ENCODE results near the gene SFMBT1. TPM values are rescaled to one million over a fixed set of nuclear protein-coding genes. Genes with fewer than 3 reads are reported as not detected.

The SFMBT1 gene
- total RNA-seq, 1 donor from 2014 or later = 19.7 TPM

DNA sequence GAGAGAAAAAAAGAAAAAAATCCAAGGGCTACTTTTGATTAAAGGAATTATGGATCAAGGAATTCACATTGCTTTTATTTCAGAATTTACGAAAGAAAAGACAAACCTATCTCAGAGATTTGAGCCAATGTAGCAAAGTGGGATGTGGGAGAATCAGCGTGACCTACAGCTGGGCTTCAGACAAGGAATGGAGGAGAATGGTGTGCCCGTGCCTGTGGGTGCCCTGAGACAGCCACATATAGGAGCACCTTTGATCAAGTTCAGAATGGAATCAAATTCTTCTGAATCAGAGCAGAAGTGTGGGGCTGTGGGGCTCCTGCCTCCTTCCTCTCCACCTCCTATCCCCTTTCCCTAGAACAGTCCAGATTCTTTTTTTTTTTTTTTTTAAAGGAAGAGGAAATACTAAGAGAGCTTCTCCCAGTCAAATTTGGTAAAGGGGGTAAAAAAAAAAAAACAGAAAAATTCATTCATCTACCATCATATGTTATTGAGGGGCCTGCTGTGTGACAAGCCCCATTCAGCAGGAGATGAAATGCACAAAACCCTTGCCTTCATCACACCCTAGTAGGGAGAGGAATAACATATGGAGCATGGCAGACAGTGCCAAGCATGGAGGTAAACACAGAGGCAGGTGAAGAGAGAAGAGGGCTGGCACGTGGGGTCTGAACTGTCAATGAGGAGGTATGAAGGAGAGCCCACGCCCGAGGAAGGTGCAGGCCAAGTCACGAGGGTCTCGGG, 186.0 kb downstream of the SFMBT1 start:
- no peaks in the 10 kb centered on the region for H3K9me3 Mint-ChIP-seq (ENCODE audit: low read depth)
- H3K36me3 Mint-ChIP-seq (ENCODE audit: insufficient read depth) = no peaks in the 10 kb centered on the region
- no peak overlapping the region for H3K27ac Mint-ChIP-seq
- TF ChIP-seq, protein P1, sequence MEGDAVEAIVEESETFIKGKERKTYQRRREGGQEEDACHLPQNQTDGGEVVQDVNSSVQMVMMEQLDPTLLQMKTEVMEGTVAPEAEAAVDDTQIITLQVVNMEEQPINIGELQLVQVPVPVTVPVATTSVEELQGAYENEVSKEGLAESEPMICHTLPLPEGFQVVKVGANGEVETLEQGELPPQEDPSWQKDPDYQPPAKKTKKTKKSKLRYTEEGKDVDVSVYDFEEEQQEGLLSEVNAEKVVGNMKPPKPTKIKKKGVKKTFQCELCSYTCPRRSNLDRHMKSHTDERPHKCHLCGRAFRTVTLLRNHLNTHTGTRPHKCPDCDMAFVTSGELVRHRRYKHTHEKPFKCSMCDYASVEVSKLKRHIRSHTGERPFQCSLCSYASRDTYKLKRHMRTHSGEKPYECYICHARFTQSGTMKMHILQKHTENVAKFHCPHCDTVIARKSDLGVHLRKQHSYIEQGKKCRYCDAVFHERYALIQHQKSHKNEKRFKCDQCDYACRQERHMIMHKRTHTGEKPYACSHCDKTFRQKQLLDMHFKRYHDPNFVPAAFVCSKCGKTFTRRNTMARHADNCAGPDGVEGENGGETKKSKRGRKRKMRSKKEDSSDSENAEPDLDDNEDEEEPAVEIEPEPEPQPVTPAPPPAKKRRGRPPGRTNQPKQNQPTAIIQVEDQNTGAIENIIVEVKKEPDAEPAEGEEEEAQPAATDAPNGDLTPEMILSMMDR (IDR thresholded peaks at IDR 0.05; ENCODE audit: unreplicated experiment) = no peak
- no peak for DNase-seq (ENCODE audit: low spot score, unreplicated experiment)
- no peak overlapping the region for H3K4me3 Mint-ChIP-seq (ENCODE audit: low read depth)
- no peaks in the 10 kb centered on the region for H3K4me1 Mint-ChIP-seq (ENCODE audit: low read depth)
- H3K27me3 Mint-ChIP-seq = no peaks in the 10 kb centered on the region

DNA sequence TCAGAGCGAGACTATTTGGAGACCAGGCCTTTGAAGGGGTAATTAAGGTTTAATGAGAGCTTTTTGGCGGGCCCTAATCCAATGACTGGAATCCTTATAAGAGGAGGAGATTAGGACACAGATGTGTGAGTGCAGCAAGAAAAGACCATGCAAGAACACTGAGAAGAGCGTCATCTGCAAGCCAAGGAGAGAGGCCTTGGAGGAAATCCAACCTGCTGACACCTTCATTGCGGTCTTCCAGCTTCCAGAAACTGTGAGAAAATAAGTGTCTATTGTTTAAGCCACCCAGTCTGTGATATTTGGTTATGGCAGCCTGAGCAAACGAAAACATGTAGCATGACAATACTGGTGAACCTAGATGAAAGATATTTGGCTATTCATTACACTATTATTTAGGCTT, 188.0 kb downstream of the SFMBT1 start:
- no peaks in the 10 kb centered on the region for H3K9me3 Mint-ChIP-seq (ENCODE audit: low read depth)
- H3K27ac Mint-ChIP-seq = no peak overlapping the region
- H3K4me1 Mint-ChIP-seq (ENCODE audit: low read depth) = no peaks in the 10 kb centered on the region
- no peaks in the 10 kb centered on the region for H3K36me3 Mint-ChIP-seq (ENCODE audit: insufficient read depth)
- H3K27me3 Mint-ChIP-seq = no peaks in the 10 kb centered on the region
- TF ChIP-seq, protein P1 (IDR thresholded peaks at IDR 0.05; ENCODE audit: unreplicated experiment) = no peak
- H3K4me3 Mint-ChIP-seq (ENCODE audit: low read depth) = no peak overlapping the region
- no peak for DNase-seq (ENCODE audit: low spot score, unreplicated experiment)

DNA sequence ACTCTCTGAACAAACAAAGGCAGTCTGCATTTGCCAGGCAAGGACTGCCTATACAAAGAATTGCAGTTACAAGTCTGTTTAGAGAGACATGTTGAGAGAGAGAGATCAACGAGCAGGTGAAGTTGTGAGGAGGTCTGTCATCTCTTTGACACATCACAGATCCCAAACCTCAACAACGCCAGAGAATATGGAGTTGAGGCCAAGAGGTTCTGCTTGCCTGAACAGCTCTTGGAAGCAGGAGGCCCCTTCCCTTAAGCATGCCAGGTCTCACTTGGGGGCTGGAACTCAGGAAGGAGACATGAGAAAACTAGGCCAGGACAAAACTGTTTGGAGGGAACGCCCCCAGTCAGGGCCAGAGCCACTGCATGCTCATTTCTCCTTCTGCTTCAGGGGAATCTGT, 188.7 kb downstream of the SFMBT1 start:
- no peaks in the 10 kb centered on the region for H3K36me3 Mint-ChIP-seq (ENCODE audit: insufficient read depth)
- no peaks in the 10 kb centered on the region for H3K9me3 Mint-ChIP-seq (ENCODE audit: low read depth)
- DNase-seq (ENCODE audit: low spot score, unreplicated experiment) = no peak
- TF ChIP-seq, protein P1 (IDR thresholded peaks at IDR 0.05; ENCODE audit: unreplicated experiment) = no peak
- H3K4me1 Mint-ChIP-seq (ENCODE audit: low read depth) = no peaks in the 10 kb centered on the region
- no peaks in the 10 kb centered on the region for H3K27me3 Mint-ChIP-seq
- H3K27ac Mint-ChIP-seq = no peak overlapping the region
- H3K4me3 Mint-ChIP-seq (ENCODE audit: low read depth) = no peak overlapping the region

DNA sequence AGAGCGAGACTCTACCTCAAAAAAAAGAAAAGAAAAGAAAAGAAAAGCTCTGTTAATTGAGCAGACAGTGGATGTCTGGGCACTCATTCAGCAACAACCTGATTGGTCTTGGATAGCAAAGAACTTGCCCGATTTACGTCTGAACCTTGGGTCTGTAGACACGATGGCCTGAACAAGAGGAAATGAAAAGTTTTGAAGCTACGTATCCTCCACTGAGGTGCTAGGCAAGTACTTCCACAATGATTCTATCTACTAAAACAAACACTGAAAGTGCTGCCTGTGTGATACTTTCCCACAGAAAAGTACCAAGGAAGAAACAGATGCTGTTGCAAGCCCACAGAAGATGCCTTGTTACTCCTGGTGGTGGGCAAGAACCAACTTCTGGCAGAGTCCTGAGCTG, 189.2 kb downstream of the SFMBT1 start:
- TF ChIP-seq, protein P1 (IDR thresholded peaks at IDR 0.05; ENCODE audit: unreplicated experiment) = no peak
- Mint-ChIP-seq H3K9me3 (ENCODE audit: low read depth) (no peaks in the 10 kb centered on the region), H3K4me3 (ENCODE audit: low read depth) (no peak overlapping the region), H3K36me3 (ENCODE audit: insufficient read depth) (no peaks in the 10 kb centered on the region), H3K27ac (no peak overlapping the region), H3K27me3 (no peaks in the 10 kb centered on the region), H3K4me1 (ENCODE audit: low read depth) (no peaks in the 10 kb centered on the region)
- no peak for DNase-seq (ENCODE audit: low spot score, unreplicated experiment)

DNA sequence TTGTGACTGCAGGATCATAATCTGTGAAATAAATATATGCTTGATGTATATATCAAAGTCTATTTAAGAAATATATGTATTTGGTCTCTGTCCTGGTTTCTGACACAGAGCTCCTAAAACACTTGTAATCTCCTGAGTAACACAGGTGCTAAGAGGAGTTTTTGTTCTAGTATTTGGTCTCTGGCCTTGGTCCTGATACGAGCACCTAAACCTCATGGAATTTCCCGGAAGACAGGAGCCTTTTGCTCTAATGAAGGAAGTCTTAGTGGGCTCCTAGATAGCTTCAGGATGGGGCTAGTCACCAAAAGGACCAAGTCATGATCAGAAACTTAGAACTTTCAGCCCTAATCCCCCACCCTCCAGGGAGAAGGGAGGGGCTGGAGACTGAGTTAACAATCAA, 191.9 kb downstream of the SFMBT1 start:
- no peak overlapping the region for H3K27ac Mint-ChIP-seq
- H3K27me3 Mint-ChIP-seq = no peaks in the 10 kb centered on the region
- H3K36me3 Mint-ChIP-seq (ENCODE audit: insufficient read depth) = no peaks in the 10 kb centered on the region
- no peak for DNase-seq (ENCODE audit: low spot score, unreplicated experiment)
- H3K9me3 Mint-ChIP-seq (ENCODE audit: low read depth) = no peaks in the 10 kb centered on the region
- TF ChIP-seq, protein P1 (IDR thresholded peaks at IDR 0.05; ENCODE audit: unreplicated experiment) = no peak
- H3K4me3 Mint-ChIP-seq (ENCODE audit: low read depth) = no peak overlapping the region
- no peaks in the 10 kb centered on the region for H3K4me1 Mint-ChIP-seq (ENCODE audit: low read depth)

Other genes with a start within 250 kb of the SFMBT1 start
- gene ITIH4, start 215.4 kb downstream of the SFMBT1 start, total RNA-seq = 2.9 and 9.7 TPM in 2 replicates
- gene MUSTN1, start 211.1 kb downstream of the SFMBT1 start, total RNA-seq = not detected in 2 replicates
- gene STIMATE, start 148.5 kb downstream of the SFMBT1 start, total RNA-seq = 17.4 and 18.4 TPM in 2 replicates
- 22.0 and 22.5 TPM in 2 replicates for gene RFT1, start 84.4 kb upstream of the SFMBT1 start, total RNA-seq
- gene PRKCD, start 115.1 kb upstream of the SFMBT1 start, total RNA-seq = 45.1 and 45.8 TPM in 2 replicates
- 250 and 259 TPM in 2 replicates for gene TKT, start 209.9 kb upstream of the SFMBT1 start, total RNA-seq